ENCODE measurements around the gene ACBD4.

Gene ACBD4, protein sequence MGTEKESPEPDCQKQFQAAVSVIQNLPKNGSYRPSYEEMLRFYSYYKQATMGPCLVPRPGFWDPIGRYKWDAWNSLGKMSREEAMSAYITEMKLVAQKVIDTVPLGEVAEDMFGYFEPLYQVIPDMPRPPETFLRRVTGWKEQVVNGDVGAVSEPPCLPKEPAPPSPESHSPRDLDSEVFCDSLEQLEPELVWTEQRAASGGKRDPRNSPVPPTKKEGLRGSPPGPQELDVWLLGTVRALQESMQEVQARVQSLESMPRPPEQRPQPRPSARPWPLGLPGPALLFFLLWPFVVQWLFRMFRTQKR

DNA sequence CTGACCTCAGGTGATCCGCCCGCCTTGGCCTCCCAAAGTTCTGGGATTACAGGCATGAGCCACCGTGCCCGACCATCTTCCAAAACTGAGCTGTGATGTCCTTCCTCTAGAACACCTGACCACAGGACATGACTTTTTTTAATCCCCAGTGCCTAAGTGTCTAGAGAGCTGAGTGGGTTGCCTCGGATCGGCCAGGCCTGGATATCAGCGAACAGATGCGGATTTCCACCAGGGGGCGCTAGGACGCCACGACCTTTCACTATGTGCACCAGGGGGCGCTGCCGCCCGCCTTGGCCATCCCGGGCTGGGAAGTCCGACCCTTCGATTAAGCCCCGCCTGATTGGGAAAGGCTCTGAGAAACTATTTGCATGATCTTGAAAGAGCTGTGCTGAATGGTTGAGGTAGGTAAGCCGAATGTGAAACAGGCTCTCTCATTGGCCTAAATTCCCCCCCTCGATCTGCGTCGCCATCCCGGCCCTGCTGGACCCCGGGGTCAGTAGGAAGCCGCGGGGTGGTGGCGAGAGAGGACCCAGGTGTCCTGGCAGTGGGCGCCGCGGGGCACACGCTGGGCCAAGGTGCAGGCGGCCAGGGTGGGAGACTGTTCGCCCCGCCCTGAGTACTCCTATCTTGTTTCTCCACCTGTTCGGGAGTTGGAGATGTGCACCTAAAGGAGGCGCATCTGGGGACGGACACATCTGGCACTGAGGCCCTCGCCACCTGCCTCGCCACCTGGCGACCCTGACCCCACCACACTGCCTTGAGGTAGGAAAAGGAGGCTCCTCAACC lies at the start of gene ACBD4:
TSS of gene ACBD4 (plus strand) at position 496 of the 786 bp plus-strand sequence. CDS start 458 bp downstream, outside the sequence.
- DNase-seq = peak; percentile 71 to 98 (median 89)

GRCh38 chr17:45086391-45086790 lies 49.1 kb upstream of the ACBD4 start:
- peak in 3 of 56 donors; percentile 17 to 28 (median 25) for DNase-seq

- DNase-seq = peak in 5 of 56 donors; percentile 9 to 35 (median 16)
Measured at GRCh38 chr17:45086865-45087503, 48.5 kb upstream of the ACBD4 start.

- no peak for DNase-seq
Measured at GRCh38 chr17:45087504-45087975, 47.9 kb upstream of the ACBD4 start.

- DNase-seq = no peak
Measured at GRCh38 chr17:45087978-45088377, 47.5 kb upstream of the ACBD4 start.

DNA sequence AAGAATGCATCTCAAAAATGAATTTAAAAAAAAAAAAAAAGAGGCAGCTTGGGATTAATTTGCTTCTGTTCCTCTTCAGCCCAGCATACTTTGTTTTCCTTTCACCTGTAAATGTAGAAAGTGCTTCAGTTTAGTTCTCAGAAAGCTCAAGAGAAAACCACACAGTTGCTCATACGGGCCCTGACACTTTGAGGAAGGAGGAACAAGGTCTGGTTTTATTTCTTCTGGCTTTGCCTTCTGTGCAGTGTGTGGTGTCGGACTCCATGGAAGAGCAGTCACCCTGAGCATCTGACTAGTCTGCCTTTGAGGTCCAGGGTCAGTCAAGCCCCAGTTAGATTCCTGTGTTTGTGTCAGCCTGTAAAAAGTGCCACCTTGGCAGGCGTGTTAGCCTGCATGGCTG lies 46.7 kb upstream of the ACBD4 start:
- no peak for DNase-seq

GRCh38 chr17:45090711-45091110 lies 44.8 kb upstream of the ACBD4 start:
- DNase-seq = no peak

- DNase-seq = no peak
Measured at GRCh38 chr17:45091778-45092425, 43.6 kb upstream of the ACBD4 start.

GRCh38 chr17:45092911-45093430 lies 42.5 kb upstream of the ACBD4 start:
- peak; percentile 27 to 98 (median 91) for DNase-seq

GRCh38 chr17:45093444-45094110 lies 41.9 kb upstream of the ACBD4 start:
- DNase-seq = no peak

GRCh38 chr17:45096141-45096540 lies 39.3 kb upstream of the ACBD4 start:
- peak in 2 of 56 donors; percentile 18 to 32 for DNase-seq

DNA sequence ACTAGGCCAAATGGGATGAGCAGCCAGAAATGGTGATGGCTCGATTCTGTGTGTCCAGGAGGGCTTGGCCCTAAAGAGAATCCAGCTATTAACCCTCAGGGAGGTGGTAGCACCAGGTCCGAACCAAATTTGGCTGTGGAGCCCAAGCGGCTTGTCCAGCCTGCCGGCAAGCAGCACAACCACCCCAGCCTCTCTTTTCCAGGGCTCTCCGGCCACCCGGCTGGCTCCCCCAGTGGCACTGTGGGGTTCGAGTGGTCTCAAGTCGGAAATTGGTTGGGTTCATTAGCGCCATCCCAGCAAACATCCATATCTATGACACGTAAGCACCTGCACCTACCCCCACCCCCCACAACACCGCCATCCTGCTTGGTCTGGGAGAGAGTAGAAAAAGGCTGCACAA lies 38.6 kb upstream of the ACBD4 start:
- DNase-seq = no peak

GRCh38 chr17:45098081-45098868 lies 37.2 kb upstream of the ACBD4 start:
- peak in 9 of 56 donors; percentile 8 to 49 (median 30) for DNase-seq

DNA sequence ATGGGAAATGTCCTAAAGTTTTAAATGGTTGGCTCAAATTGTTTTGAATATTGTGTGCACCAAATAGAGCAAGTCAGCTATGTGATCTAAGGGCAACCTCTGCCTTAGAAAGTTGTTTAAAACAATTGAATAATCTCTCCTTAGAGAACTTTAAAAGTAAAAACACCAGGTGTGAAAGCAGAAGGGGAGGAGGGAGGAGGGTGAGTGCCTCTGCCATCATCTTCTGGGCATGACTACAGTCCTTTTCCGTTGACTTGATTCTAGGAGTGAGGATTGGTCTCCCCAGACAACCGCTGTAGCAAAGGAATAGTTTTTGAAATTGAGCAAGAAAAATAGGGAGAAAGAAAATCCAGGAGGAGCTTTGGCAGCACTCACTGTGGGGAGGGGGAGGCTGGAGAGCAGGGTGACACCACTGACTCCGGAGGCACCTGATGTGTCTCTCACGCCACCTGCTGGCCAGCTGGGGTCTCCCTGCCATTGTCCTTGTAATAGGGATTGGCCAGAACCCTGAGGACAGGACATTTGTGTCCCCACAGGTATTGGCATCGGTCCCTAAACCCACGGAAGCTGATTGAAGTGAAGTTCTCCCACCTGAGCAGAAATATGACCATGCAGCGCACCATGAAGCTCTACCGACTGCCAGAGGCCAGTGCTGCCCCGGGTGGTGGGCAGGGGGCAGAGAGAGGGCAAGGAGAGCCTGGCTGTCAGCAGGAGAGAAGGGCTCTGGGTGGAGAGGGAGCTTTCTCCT lies 36.4 kb upstream of the ACBD4 start:
- DNase-seq = peak in 52 of 56 donors; percentile 17 to 88 (median 58)

GRCh38 chr17:45101546-45101882 lies 34.0 kb upstream of the ACBD4 start:
- DNase-seq = no peak

- DNase-seq = no peak
Measured at GRCh38 chr17:45101883-45102811, 33.3 kb upstream of the ACBD4 start.

DNA sequence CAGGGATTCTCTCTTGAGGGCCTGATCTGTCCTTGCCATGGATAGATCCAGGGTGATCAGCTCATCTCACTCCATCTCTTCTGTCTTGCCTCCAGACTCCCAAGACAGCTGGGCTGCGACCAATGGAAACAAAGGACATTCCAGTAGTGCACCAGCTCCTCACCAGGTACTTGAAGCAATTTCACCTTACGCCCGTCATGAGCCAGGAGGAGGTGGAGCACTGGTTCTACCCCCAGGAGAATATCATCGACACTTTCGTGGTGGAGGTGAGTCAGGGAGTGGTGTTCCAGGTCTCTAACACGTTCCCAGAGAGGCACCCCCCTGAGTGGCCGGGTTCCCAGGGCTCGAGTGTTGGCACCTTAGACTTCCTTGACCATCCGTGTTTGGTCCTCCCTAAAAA lies 32.6 kb upstream of the ACBD4 start:
- no peak for DNase-seq

GRCh38 chr17:45103269-45103795 lies 32.2 kb upstream of the ACBD4 start:
- DNase-seq = no peak

All from nucleus accumbens (tissue), 56 donors.